SU-DHL-6 (cell line): ENCODE data around the gene APOD.
"Not testable (repeated sequence)": the region's sequence is repeated elsewhere in the genome, so short reads cannot be mapped to it uniquely, and the experiment has no call there.

Source experiments
- H2AFZ ChIP-seq: fragments of 200-600 bp; sonication (generic); 2 replicates; pipeline ENCODE4 v1.6.1; 2014; ENCODE audit warnings: low read depth, mild to moderate bottlenecking, moderate library complexity, mixed read lengths, antibody characterized with exemption, low read length; ENCODE audit not compliant: severe bottlenecking
- H3F3A ChIP-seq: fragments of 200-600 bp; shearing (Covaris generic); 2 replicates; pipeline ENCODE4 v1.6.0; 2016; ENCODE audit warnings: antibody characterized with exemption, mild to moderate bottlenecking; ENCODE audit not compliant: insufficient read depth
- H3K27ac ChIP-seq: fragments of 200-600 bp; sonication (generic); 2 replicates; pipeline ENCODE4 v1.5.1; 2016; ENCODE audit warnings: low read depth, mild to moderate bottlenecking, low read length, moderate library complexity, mixed read lengths
- H3K27me3 ChIP-seq: fragments of 200-600 bp; sonication (generic), shearing (Covaris generic); 2 replicates; pipeline ENCODE4 v1.6.0; 2014; ENCODE audit warnings: mild to moderate bottlenecking, low read length
- H3K36me3 ChIP-seq: fragments of 200-600 bp; sonication (generic); 2 replicates; pipeline ENCODE4 v1.6.1; 2014; ENCODE audit warnings: mild to moderate bottlenecking, low read length, mixed read lengths
- H3K4me2 ChIP-seq: fragments of 300-600, 200-600 bp; shearing (Covaris generic), sonication (generic); 2 replicates; pipeline ENCODE4 v1.6.0; 2014; ENCODE audit warnings: low read length, low read depth, mild to moderate bottlenecking; ENCODE audit not compliant: poor library complexity, severe bottlenecking
- H3K4me3 ChIP-seq: fragments of 200-600 bp; sonication (generic); 2 replicates; pipeline ENCODE4 v1.5.1; 2014; ENCODE audit warnings: antibody characterized with exemption, low read length, mild to moderate bottlenecking, mixed read lengths; ENCODE audit not compliant: insufficient read depth, poor library complexity, severe bottlenecking
- H3K79me2 ChIP-seq: fragments of 200-600 bp; sonication (generic); 2 replicates; pipeline ENCODE4 v1.6.1; 2014; ENCODE audit warnings: mild to moderate bottlenecking, low read length, moderate library complexity; ENCODE audit not compliant: insufficient read depth
- H3K9ac ChIP-seq: fragments of 200-600 bp; sonication (generic); 2 replicates; pipeline ENCODE4 v1.7.0; 2014; ENCODE audit warnings: mild to moderate bottlenecking, low read length
- H3K9me2 ChIP-seq: fragments of 200-600 bp; sonication (generic); replicated peaks from 2 replicates; pipeline ENCODE4 v1.6.1; 2014; ENCODE audit warnings: low read length; ENCODE audit not compliant: insufficient read depth
- H3K9me3 ChIP-seq: fragments of 200-600 bp; sonication (generic); 2 replicates; pipeline ENCODE4 v1.6.1; 2014; ENCODE audit warnings: low read length, mixed read lengths; ENCODE audit not compliant: insufficient read depth
- H4K20me1 ChIP-seq: fragments of 200-600 bp; sonication (generic); 2 replicates; pipeline ENCODE4 v1.6.1; 2014; ENCODE audit warnings: low read depth, mild to moderate bottlenecking, antibody characterized with exemption, low read length, moderate library complexity, mixed read lengths
- EZH2phosphoT487 ChIP-seq: fragments of 200-600 bp; sonication (generic), shearing (Covaris generic); conservative IDR thresholded peaks from 2 replicates; pipeline ENCODE4 v1.6.1; 2018; ENCODE audit warnings: mild to moderate bottlenecking, antibody characterized with exemption, low read length, moderate library complexity, mixed read lengths
- TF ChIP-seq, protein P1 (sequence below): fragments of 200-600 bp; sonication (generic); IDR thresholded peaks from one replicate; pipeline ENCODE4 v1.5.1; 2017; ENCODE audit warnings: antibody characterized with exemption, mild to moderate bottlenecking, low read length, moderate library complexity; ENCODE audit not compliant: insufficient read depth, poor library complexity, severe bottlenecking

APOD gene

DNA sequence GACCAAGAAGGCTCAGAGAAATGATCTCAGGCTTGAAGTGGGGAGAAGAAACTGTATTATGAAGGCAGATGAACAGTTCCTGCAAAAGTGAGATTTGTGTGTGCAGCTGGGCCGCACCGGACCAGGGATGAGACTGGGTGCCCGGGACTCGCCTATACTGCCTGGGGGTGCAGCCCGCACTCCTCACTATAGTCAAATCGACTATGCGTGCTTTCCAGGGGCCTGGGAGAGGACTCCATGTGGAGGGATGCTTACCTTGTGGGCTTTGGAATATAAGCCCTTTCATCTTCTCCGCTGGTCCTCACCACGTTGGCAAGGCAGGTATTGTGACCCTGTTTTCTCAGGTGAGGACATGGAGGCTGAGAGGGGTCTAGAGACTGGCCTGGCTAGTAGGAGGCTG is 32.9 kb upstream of the APOD start:
- peak overlapping the region; percentile 25 for H3K4me2 ChIP-seq
- no peaks in the 10 kb centered on the region for H3K36me3 ChIP-seq
- TF ChIP-seq EZH2phosphoT487: no peak
- TF ChIP-seq, protein P1, sequence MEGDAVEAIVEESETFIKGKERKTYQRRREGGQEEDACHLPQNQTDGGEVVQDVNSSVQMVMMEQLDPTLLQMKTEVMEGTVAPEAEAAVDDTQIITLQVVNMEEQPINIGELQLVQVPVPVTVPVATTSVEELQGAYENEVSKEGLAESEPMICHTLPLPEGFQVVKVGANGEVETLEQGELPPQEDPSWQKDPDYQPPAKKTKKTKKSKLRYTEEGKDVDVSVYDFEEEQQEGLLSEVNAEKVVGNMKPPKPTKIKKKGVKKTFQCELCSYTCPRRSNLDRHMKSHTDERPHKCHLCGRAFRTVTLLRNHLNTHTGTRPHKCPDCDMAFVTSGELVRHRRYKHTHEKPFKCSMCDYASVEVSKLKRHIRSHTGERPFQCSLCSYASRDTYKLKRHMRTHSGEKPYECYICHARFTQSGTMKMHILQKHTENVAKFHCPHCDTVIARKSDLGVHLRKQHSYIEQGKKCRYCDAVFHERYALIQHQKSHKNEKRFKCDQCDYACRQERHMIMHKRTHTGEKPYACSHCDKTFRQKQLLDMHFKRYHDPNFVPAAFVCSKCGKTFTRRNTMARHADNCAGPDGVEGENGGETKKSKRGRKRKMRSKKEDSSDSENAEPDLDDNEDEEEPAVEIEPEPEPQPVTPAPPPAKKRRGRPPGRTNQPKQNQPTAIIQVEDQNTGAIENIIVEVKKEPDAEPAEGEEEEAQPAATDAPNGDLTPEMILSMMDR: no peak
- H3F3A ChIP-seq: peaks cover 3% of the 10 kb centered on the region; the same call in 1 of the 2 replicates
- no peaks in the 10 kb centered on the region for H3K79me2 ChIP-seq
- H4K20me1 ChIP-seq: no peaks in the 10 kb centered on the region
- no peak overlapping the region for H2AFZ ChIP-seq
- H3K27ac ChIP-seq: no peak overlapping the region
- no peaks in the 10 kb centered on the region for H3K27me3 ChIP-seq
- H3K9ac ChIP-seq: no peak overlapping the region
- no peak overlapping the region for H3K4me3 ChIP-seq
- H3K9me3 ChIP-seq: no peaks in the 10 kb centered on the region
- no peaks in the 10 kb centered on the region for H3K9me2 ChIP-seq

DNA sequence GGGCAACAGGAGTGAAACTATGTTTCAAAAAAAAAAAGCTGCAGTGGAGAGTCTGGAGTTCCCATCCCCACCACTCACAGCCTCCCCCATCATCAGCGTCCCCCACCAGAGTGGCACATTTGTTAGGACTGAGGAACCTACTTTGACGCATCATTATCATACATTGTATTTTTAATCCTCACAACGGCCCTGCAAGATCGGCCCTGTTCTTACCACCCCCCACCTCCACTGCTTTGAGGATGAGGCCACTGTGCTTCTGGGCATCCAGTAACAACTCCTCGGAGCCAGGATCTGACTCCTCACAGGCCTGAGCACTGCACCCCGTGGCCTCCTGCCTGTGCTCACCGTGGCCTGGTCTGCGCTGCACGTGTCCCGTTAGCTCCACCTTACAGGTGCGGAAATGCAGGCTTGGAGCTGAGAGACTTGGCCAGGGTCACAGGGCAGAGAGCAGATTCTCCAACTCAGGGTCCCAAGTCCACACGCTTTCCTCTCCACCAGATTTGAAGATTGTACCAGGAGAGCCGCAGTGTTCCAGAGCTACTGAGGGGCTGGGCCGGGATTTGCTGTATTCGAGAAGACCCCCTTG is 32.3 kb upstream of the APOD start:
- not testable (repeated sequence) for H2AFZ ChIP-seq, H3K9ac ChIP-seq, H3K36me3 ChIP-seq, H3K27me3 ChIP-seq, H3K9me2 ChIP-seq, H3F3A ChIP-seq, H4K20me1 ChIP-seq, H3K9me3 ChIP-seq, H3K79me2 ChIP-seq, H3K4me3 ChIP-seq
- peak overlapping the region; percentile 28 for H3K4me2 ChIP-seq
- peak overlapping the region; percentile 29; the same call in 1 of the 2 replicates for H3K27ac ChIP-seq

DNA sequence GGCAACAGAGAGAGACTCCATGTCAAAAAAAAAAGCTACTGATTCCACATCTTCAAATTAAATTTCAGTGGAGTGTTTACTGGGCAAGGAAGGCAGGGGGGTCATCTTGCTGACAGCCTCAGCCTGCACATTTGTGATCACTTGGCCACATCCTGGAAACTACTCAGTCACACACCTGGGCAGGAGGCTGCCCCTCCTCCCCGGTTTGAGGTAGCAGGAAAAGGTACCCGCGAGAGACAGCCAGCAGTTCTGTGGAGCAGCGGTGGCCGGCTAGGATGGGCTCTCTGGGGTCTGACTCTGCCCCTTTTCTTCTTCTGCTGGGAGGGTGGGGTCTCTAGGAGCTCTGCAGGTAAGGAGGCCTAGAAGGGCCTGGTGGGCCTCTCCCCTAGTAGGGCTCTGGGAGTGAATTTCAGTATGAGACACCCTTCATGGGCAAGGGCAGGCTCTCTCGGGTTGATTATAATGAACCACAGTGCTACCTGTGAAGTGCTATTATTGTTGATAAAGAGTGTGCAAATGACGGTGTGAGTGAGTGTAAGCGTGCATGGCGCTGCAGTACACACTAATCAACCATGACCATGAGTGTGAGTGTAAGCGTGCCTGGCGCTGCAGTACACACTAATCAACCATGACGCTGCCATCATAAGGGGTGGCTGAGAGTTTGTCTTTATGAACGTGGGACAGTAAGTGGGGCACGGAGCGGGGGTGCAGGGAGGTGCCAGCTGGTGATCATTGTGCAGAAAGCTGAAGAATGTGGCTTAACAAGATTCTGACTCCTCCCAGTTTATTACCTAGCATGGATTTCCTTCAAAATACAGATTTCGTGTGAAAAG is 31.1 kb upstream of the APOD start:
- H2AFZ ChIP-seq, H3K9me2 ChIP-seq, H3K4me3 ChIP-seq, H4K20me1 ChIP-seq, H3K79me2 ChIP-seq, H3K9me3 ChIP-seq, H3K27me3 ChIP-seq, H3K36me3 ChIP-seq, H3F3A ChIP-seq: not testable (repeated sequence)
- peak overlapping the region; percentile 67 for H3K27ac ChIP-seq
- H3K4me2 ChIP-seq: peak overlapping the region; percentile 54
- H3K9ac ChIP-seq: peak overlapping the region; percentile 47; the same call in 1 of the 2 replicates

DNA sequence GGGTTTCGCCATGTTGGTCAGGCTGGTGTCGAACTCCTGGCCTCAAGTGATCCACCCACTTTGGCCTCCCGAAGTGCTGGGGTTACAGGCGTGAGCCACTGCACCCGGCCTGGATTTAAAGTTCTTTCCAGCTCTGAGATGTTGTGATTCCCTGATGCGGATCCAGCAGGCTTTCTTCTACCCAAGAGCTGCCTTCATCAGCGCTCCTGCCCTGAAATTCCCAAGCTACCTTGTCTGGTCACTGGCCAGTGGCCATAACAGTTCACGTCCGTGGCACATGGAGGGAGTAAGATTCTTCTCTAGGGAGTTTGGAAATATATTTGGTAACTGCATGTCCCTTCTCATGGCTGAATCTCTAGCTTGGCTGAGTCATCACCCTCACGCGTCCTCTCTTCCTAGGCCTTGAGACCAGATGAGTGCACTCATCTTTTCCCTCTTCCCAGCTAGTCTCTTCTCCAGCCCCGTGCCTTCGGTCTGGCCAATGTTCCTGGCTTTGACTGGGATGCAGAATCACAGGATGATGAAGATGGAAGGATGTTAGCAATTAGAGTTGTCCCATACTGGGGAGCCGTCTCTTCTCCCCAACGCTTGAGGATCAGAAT is 29.8 kb upstream of the APOD start:
- no peaks in the 10 kb centered on the region for H3K9me2 ChIP-seq
- H3K27me3 ChIP-seq: no peaks in the 10 kb centered on the region
- no peak overlapping the region for H3K27ac ChIP-seq
- no peak overlapping the region for H3K4me2 ChIP-seq
- H3K36me3 ChIP-seq: no peaks in the 10 kb centered on the region
- H4K20me1 ChIP-seq: no peaks in the 10 kb centered on the region
- H3F3A ChIP-seq: no peaks in the 10 kb centered on the region
- no peaks in the 10 kb centered on the region for H3K79me2 ChIP-seq
- H2AFZ ChIP-seq: no peak overlapping the region
- TF ChIP-seq, protein P1: no peak
- no peak for TF ChIP-seq EZH2phosphoT487
- H3K9ac ChIP-seq: no peak overlapping the region
- no peak overlapping the region for H3K4me3 ChIP-seq
- H3K9me3 ChIP-seq: peaks cover 8% of the 10 kb centered on the region; the same call in 1 of the 2 replicates
